Amygdala (tissue), 56 donors: ENCODE measurements around the gene COL19A1.
"Not testable (repeated sequence)": the region's sequence is repeated elsewhere in the genome, so short reads cannot be mapped to it uniquely, and the experiment has no call there.

Experiments used
- DNase-seq, 56 donors: peaks; one replicate each; lab custom pipeline; 2025; lab: John Stamatoyannopoulos, UW

COL19A1 gene

GRCh38 chr6:69866351-69866769, at the start of gene COL19A1:
COL19A1 (plus strand) TSS chr6:69866556; CDS start chr6:69879568, 13,012 bp downstream.
- peak in 20 of 56 donors; percentile 1 to 43 (median 12) for DNase-seq

- no peak for DNase-seq
Observed at GRCh38 chr6:69816569-69816968, 49.8 kb upstream of the COL19A1 start.

GRCh38 chr6:69817358-69817757, 49.0 kb upstream of the COL19A1 start:
- DNase-seq = no peak

GRCh38 chr6:69818223-69818930, 48.0 kb upstream of the COL19A1 start:
- DNase-seq = no peak

- DNase-seq = no peak
Observed at GRCh38 chr6:69819138-69819537, 47.2 kb upstream of the COL19A1 start.

- no peak for DNase-seq
Observed at GRCh38 chr6:69820018-69820417, 46.3 kb upstream of the COL19A1 start.

- DNase-seq = peak in 1 of 56 donors; percentile 8
Observed at GRCh38 chr6:69820438-69820837, 45.9 kb upstream of the COL19A1 start.

GRCh38 chr6:69824355-69824754, 42.0 kb upstream of the COL19A1 start:
- DNase-seq = not testable (repeated sequence)

GRCh38 chr6:69825904-69826303, 40.5 kb upstream of the COL19A1 start:
- DNase-seq = no peak

- DNase-seq = no peak
Observed at GRCh38 chr6:69827276-69827893, 39.0 kb upstream of the COL19A1 start.

- no peak for DNase-seq
Observed at GRCh38 chr6:69832558-69832957, 33.8 kb upstream of the COL19A1 start.

- peak in 4 of 56 donors; percentile 3 to 53 (median 14) for DNase-seq
Observed at GRCh38 chr6:69835414-69836179, 30.8 kb upstream of the COL19A1 start.

GRCh38 chr6:69841862-69842261, 24.5 kb upstream of the COL19A1 start:
- DNase-seq = no peak

- DNase-seq = no peak
Observed at GRCh38 chr6:69843189-69843588, 23.2 kb upstream of the COL19A1 start.

- DNase-seq = no peak
Observed at GRCh38 chr6:69846312-69846711, 20.0 kb upstream of the COL19A1 start.

- DNase-seq = no peak
Observed at GRCh38 chr6:69846770-69847491, 19.4 kb upstream of the COL19A1 start.

- no peak for DNase-seq
Observed at GRCh38 chr6:69847492-69847788, 18.9 kb upstream of the COL19A1 start.

GRCh38 chr6:69848552-69848951, 17.8 kb upstream of the COL19A1 start:
- no peak for DNase-seq

GRCh38 chr6:69852706-69853105, 13.7 kb upstream of the COL19A1 start:
- no peak for DNase-seq

GRCh38 chr6:69861986-69862385, 4.4 kb upstream of the COL19A1 start:
- no peak for DNase-seq

- DNase-seq = no peak
Observed at GRCh38 chr6:69863766-69864165, 2.6 kb upstream of the COL19A1 start.
